GM11168 (cell line): Measurements from ENCODE around the gene PRUNE2.

ENCODE experiments used
- in situ Hi-C: fragments of 300-500 bp; cut with MboI; formaldehyde crosslinking; loops from one replicate; pipeline ENCODE4 v1.12.0; 2022; ENCODE audit warnings: low sequenced_read_pairs; ENCODE audit not compliant: unreplicated experiment

Gene PRUNE2

DNA sequence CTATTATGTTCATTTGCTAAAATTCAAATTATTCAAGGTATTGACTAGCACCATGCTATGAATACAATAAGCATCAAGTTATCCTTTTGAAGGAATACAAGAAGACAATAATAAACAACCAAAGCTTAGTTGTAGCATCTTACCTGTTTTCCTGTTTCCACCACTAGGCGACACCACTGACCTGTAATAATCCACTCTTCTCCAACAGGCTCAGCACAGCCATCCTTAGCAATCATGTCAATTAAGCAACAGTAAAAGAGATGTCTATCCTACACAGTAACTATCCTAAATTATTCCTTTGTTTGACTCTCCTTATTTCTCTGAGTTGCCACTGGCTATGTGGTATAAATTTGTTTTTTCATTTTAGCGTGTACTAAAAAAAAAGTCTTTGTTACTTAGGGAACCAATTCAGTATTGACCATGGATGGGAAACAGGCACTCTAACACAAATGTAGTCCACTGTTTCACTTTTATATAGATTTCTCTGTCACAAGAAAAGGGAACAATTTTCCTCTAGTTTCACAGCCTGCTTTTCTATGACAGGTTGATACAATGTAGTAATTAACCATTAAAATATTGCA lies 95.4 kb downstream of the PRUNE2 start:
- in situ Hi-C loops: no loop called here

DNA sequence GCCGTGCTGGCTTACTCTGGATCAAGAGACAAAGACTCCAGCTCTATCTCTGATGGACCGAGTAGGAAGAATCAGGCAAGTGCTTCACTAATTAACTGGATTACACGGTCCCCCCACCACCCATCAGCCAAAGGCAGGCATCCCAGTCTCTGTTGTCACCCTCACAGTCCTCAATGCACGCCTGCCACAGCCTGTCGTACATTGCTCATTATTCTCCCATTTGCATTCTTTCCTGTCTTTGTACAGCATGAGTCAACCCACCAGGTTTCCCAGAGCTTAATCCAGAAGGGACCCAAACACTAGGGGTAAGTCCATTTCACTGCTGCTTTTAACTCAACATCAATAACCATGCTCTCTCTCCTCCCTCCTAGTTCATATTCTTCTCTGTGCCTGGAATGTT lies 97.3 kb downstream of the PRUNE2 start:
- in situ Hi-C loops: loop anchor here (10.0 kb wide), 1 partner anchor 186 kb away; no protein-coding TSS in a partner anchor

DNA sequence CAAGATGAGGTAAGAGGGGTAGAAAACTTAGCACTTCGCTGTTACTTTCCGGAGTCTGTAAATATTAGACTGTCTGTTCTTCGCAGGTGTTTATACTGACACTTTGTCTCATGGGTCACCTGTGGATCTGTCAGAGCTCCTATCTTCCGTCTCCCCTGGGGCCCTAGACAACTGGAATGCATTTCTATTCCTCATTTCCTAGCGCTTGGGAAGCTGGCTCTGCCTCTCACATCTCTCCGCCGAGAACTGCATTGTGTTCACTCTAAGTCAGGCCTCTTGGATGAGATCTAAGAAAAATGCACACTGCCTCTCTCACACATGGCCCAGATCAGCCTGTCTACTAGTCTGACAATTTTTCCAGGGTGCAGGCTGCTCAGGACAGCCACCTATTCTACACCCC lies 102.2 kb downstream of the PRUNE2 start:
- in situ Hi-C loops: loop anchor here (10.0 kb wide), 1 partner anchor 191 kb away; no protein-coding TSS in a partner anchor

DNA sequence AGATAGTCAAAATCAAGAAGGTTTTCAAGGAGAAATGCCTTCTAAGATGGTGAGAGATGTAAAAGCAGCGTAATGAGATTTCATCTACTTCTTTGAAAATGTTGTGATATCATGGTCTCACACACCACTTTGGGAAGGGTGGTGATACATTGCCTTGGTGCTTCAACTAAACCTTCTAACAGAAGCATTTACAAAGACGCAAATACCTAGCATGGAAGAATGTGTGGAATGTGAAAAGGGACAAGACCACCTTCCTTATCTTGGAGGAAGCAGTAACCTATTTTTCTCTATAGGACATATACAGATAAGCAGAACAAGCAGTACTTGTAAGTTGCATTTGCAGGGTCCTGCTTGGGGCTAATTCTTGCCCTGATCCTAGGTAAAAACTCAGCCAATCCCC lies 102.8 kb downstream of the PRUNE2 start:
- in situ Hi-C loops: loop anchor here (10.0 kb wide), 1 partner anchor 192 kb away; no protein-coding TSS in a partner anchor

DNA sequence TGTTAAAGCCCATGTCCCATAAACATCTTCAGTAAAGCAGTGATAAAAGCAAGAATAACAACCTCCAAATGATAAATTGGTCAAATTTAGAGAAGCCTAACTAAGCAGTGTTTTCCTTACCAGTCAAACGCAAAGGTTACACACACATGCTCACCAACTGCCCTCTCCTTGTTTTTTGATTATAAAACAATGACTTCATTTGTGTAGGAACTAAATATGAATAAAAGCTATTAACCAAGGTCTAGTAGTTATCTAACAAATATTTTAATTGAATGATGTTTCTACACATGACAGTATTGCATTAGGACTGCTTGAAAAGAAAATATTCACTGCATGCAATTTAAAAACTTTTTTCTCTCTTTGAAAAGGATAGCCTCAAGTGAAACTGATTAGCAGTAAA lies 105.0 kb downstream of the PRUNE2 start:
- in situ Hi-C loops: loop anchor here (10.0 kb wide), 1 partner anchor 194 kb away; no protein-coding TSS in a partner anchor

DNA sequence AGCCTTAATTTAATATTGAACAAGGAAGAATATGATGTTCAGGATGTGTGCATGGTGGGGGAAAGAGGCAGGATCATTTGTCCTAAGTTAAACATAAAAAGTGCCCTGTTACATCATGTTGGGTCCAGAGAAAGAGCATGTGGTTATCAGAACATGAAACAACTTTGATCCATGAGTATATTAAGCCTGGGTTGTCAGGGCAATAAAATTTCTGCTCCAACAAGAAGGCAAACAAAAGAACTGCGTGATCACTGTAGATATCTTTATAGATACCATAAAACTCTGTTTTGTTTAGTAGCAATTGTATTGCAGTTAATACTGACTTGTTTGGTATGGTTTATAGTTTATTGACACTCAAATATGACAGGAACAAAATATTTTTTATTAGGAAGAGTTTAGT lies 106.4 kb downstream of the PRUNE2 start:
- in situ Hi-C loops: no loop called here

DNA sequence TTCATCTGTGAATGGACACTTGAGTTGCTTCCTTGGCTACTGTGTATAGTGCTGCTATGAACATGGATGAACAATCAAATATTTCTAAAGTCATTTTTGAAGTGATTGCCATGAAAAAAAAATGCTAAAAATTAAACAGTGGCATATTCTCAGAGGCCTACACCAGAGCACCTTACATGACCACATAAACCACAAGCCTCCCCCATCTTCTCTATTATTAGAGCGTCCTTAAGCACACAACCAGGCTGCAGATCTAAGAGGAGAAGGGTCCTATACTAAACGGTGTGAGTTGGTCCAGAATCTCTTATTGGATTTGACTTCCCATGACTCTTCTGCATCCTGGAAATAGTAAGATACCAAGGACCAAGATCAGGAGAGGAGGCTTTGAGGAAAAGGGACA lies 107.4 kb downstream of the PRUNE2 start:
- in situ Hi-C loops: no loop called here

DNA sequence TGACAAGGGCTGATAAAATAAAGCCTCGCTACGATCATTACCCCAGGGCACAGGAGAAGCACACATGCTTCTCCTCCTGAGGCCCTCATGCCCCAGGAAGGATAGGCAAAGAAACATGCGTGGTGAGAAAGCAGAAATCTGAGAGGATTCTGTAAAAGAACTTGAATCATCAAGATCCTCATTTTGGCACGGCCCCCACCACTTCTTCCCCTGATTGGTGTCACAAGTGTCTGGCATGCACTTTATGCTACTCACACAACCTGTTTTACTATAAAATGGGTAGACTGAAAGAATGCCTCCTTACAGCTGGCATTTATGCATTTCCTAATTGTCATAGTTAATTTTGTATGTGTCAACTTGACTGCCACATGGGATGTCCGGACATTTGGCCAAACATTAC lies 109.6 kb downstream of the PRUNE2 start:
- in situ Hi-C loops: no loop called here

DNA sequence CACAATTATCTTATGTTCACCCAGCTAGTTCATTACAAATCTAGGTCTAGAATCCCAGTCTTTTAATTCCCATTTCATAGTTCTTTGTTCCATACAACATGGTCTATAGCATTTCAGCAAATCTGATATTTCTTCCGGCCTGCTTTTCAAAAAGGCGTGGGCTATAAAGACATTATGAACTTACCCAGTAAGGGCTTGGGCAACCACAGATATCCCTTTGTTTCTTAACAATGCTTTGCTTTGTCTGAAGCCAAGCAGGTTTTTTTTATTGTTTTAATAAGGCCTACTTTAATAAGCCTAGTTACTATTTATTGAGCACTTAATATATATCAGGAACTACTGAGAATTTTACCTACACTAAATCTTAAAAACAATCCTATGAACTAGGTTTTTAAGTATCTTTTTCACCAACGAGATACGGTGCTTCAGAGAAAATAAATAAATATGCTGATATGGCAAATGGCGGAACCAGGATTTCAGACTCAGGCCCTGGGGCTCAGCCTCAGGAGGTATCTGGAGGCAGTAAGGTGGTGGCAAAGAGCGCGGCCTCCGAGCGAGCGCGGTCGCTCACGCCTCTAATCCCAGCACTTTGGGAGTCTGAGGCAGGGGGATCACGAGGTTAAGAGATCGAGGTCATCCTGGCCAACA lies 112.0 kb downstream of the PRUNE2 start:
- in situ Hi-C loops: no loop called here

DNA sequence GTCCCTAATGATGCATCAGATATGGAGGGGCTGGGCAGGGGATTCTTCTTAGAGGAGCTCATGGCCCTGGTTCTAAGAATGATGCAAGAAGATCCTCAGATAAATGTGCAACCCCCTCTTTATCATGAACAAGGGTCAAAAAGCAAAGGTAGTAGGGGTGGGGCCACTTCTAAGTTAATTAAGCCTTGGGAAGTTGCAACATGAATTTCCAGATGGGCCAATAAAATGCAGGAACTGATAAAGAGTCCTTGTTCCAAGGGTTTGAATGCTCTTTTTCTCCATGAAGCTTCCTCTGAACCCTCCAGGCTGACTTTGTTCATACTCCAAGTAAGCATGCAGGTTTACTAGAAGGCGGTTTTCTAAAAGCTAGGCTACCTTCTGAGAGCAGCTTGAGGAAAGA lies 116.1 kb downstream of the PRUNE2 start:
- in situ Hi-C loops: no loop called here

DNA sequence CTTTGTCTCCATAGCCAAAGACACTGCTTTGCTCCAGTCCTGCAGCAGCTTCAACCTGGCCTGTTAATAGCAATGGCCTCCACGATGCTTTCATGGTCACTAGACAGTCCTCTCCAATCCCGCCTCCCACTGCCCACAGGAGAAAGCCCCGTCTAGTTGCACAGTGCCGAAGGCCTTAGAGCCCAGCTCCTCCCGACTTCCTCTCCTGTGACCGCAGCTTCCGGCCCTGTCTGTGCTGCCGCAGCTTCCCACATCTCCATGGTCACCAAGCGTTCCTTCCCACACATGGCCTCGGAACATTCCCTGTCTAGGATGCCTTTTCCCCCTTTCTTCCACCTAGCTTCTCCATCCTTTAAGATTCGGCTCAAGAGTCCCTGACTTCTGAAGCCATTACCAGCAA lies 118.2 kb downstream of the PRUNE2 start:
- in situ Hi-C loops: no loop called here

DNA sequence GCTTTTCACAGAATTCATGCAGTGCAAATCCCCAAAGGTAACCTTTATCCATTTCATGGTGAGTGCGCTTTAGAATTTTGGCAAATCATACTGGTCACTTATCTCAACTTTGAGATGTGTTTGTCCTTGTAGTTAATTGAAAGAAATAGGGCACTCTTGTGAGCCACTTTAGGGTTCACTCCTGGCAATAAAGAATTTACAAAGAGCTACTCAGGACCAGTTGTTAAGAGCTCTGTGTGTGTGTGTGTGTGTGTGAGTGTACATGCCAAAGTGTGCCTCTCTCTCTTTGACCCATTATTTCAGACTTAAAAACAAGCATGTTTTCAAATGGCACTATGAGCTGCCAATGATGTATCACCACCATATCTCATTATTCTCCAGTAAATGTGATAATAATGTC lies 120.4 kb downstream of the PRUNE2 start:
- in situ Hi-C loops: no loop called here

DNA sequence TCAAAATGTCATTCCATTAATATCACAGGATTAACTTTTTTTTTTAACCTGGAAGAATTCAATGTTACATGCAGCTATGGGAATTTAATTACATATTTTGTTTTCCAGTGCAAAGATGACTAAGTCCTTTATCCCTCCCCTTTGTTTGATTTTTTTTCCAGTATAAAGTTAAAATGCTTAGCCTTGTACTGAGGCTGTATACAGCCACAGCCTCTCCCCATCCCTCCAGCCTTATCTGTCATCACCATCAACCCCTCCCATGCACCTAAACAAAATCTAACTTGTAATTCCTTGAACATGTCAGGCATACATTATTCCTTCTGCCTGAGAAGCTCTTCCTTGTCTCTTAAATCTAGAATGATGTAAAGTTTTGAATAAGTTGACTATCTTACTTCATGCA lies 121.0 kb downstream of the PRUNE2 start:
- in situ Hi-C loops: no loop called here

DNA sequence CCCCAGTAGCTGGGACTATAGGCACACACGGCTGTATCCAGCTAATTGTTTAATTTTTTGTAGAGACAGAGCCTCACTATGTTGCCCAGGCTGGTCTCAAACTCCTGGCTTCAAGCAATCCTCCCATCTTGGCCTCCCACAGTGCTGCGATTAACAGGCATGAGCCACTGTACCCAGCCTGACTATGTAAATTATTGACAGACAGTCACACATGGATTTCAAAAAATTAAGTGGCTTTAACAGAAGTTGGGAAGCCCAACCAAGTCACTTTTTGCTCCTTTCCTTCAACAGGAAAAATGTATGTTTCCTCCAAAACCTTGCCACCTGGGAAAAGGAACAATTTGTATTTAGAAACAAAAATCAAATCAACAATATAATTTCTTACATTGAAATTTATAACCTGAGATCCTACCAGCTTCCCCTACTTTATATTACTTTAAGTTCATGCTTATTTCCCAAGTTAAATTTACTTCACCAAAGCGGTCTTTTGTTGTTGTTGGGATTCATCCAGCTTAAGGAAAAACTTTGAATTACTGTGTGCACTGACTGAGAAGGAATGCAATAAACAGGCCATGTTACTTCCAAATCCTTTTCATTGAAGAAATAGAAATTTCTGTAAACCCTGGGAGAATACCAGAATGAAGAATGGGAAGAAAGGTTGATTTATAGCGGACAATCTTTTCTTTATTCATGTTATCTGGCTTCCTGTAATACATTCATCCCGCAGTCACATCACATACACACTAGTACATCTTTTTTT lies 133.0 kb downstream of the PRUNE2 start:
- in situ Hi-C loops: no loop called here

DNA sequence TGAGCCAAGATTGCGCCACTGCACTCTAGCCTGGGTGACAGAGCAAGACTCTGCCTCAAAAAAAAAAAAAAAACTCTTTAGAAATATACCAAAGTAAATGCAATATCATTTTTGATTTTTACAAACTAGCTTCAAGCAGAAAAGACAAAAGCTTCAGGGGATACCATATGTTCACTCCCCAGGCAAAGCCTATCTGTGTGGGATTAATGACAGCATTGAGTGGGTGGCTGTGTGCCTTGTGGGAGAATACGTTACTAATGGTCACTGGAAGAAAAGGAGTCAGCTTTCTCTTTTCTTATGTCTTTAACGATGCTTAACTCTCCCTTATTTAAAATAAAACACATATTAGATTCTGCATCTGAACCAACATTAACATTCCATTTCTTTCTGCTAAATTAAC lies 139.8 kb downstream of the PRUNE2 start:
- in situ Hi-C loops: no loop called here

DNA sequence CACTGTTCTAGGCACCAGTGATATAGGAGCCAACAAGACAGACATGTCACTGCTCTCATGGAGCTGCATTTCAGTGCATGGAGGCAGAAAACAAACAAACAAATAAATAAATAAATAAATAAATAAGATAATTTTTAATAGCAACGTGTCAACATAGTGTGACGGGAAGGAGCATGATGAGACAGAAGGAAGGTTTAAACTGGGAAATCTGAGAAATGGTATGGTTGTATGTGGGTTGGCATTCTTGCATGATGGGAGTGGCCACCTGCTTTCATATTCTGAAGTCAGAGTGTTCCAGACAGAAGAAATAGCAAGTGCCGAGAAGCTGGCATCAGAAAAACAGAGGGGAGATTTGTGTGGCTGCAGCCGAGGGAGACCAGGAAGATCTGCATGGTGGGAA lies 141.8 kb downstream of the PRUNE2 start, which contains the start of gene PCA3:
TSS of gene PCA3 (plus strand) at position 301 of the 400 bp plus-strand sequence.
- in situ Hi-C loops: no loop called here

DNA sequence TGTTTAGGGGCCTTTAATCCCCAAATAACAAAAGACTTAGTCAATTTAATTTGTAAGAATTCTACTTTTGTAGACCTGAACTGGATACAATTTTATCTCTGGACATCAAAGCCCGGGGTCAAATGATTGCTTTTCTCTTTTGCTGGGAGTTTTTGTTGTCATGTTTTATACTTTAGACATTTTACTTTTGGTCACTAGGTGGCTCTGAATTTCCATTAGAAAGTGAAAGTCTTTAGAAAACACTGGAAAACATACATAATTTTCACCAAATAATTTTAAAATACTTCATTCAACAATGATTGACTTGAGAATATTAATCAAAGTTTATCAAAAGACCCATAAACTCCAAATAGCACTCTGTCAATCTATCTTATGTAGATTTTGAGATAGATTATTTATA lies 144.5 kb downstream of the PRUNE2 start:
- in situ Hi-C loops: no loop called here

DNA sequence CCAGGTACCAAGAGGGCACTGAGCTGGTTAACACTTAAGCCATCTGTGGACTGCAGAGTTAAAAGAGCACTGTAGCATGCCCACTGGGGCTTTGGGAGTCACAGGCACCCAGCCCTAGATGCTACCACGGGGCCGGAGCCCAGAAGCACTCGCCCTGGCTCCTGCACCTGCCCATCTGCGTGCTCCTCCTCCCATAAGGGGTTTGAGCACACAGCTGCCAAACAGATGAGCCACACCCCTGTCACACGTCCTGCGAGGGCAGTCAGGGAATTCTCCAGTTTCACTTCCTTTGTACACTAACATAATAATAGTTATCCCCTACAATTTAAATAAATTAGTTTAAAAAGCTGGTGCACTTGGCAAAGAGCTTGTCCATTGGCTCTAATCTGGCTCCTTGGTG lies 146.2 kb downstream of the PRUNE2 start:
- in situ Hi-C loops: no loop called here

DNA sequence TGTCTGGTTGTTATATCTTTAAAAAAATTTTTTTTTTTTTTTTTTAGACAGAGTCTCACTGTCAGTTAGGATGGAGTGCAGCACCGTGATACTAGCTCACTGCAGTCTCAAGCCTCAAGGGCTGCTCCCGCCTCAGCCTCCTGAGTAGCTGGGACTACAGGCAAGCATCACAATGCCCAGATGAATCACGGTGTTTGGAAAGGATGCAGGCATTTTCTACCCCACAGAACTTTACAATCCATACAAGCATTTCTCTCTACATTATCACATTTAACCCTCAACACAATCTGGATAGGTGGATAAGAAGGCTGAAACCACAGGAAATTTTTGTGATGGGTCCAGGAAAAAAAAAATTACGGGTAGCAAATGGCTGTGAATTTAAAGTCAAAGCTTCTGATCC lies 147.4 kb downstream of the PRUNE2 start:
- in situ Hi-C loops: no loop called here

DNA sequence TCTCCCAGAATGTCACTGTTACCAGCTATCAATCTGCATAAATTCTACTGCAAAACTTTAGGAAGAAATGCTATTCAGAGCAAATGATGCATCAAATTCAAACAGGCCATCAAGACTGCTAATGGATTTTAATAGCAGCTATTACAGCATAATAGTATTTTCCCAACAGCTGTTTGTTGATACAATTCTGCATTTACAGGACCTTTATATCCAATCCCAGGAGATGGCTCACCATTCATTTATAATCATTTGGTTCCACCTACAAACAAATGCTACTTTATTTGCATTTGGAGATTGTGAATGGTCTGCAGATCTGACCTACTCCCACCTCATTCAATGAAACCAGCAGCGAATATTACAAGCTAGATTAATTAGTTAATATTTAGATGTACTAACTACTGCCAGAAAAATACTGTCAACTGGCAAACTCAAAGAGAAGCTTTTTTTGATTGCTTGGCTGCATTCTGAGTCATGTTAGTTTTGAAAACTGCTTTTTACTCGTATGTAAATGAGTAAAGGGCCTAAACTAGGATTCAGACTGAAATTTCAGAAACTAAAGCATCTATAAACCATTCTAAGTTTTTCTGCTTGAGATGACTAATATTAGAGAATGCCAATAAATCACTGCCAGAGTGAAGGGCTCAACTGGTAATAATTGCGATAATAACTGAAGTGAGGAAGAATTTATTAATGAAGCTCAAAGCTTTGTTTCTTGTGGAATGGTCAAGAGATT lies 148.8 kb downstream of the PRUNE2 start:
- in situ Hi-C loops: no loop called here

DNA sequence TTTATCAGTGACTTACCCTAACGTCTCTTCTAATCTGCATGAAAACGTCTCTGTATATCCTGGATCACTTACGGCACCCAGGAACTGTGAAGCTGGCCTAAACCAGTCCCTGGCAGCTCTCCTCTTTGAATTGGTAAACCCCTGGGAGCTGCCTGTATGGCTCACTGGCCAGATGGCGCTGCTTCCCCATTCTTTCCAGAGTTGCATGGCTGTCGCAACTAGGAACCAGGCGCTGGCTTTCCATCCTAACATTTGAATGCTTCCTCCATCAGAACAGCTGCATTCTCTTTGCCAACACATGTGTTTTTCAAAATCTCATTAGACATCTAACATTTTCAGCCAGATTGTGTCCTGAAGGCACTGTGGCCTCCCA lies 149.7 kb downstream of the PRUNE2 start:
- in situ Hi-C loops: no loop called here
